Measurements from ENCODE around the gene TMEM184A.

Gene TMEM184A

GRCh38 chr7:1542841-1543747 is 12.9 kb downstream of the TMEM184A start:
- H3K4me2 ChIP-seq (ENCODE audit: low read length): no peak overlapping the region
- no peaks in the 10 kb centered on the region for H3K9me3 ChIP-seq (ENCODE audit: insufficient read depth, low read length)
- no peaks in the 10 kb centered on the region for H3K36me3 ChIP-seq (replicated peaks; ENCODE audit: low read depth, low read length)
- no peak for TF ChIP-seq CTCF (IDR thresholded peaks at IDR 0.05; ENCODE audit: low read depth, low read length)
- TF ChIP-seq EZH2phosphoT487 (IDR thresholded peaks at IDR 0.05; ENCODE audit: low read depth): no peak
- H3K27ac ChIP-seq (ENCODE audit: low read length): no peak overlapping the region
- H2AFZ ChIP-seq (ENCODE audit: low read depth, low read length): no peak overlapping the region
- H3K4me1 ChIP-seq (ENCODE audit: low read length): no peaks in the 10 kb centered on the region
- peaks cover 3% of the 10 kb centered on the region for H4K20me1 ChIP-seq (ENCODE audit: insufficient read depth, low read length)
- peaks cover 11% of the 10 kb centered on the region for H3K79me2 ChIP-seq (ENCODE audit: low read length)
- H3K9ac ChIP-seq (ENCODE audit: low read length): no peak overlapping the region
- no peak overlapping the region for H3K4me3 ChIP-seq (ENCODE audit: low read length)
- no peaks in the 10 kb centered on the region for H3K27me3 ChIP-seq (ENCODE audit: low read depth, low read length)

DNA sequence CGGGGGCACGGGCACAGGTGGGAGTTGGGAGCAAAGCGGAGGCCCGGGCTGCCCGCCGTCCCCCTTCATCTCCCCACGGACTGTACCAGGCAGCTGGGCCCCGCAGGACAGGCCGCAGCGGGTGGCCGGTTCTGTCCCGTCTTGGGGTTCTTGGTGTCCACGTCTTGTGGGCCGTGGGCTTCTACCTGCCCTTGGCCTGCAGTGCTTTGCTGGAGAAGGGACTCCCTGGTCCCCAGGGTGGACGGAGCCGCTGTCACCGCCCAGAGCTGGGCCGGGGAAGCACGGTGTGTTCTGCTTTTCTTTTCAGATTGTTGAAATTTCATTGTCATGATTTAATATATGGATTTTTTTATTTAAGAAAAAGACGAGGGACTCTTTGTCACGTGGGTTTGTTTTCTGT is 13.7 kb downstream of the TMEM184A start:
- no peak overlapping the region for H3K9ac ChIP-seq (ENCODE audit: low read length)
- no peaks in the 10 kb centered on the region for H3K36me3 ChIP-seq (replicated peaks; ENCODE audit: low read depth, low read length)
- no peak overlapping the region for H3K4me3 ChIP-seq (ENCODE audit: low read length)
- no peak overlapping the region for H3K27ac ChIP-seq (ENCODE audit: low read length)
- H2AFZ ChIP-seq (ENCODE audit: low read depth, low read length): no peak overlapping the region
- no peaks in the 10 kb centered on the region for H3K4me1 ChIP-seq (ENCODE audit: low read length)
- no peak overlapping the region for H3K4me2 ChIP-seq (ENCODE audit: low read length)
- H4K20me1 ChIP-seq (ENCODE audit: insufficient read depth, low read length): peaks cover 11% of the 10 kb centered on the region
- no peaks in the 10 kb centered on the region for H3K9me3 ChIP-seq (ENCODE audit: insufficient read depth, low read length)
- TF ChIP-seq CTCF (IDR thresholded peaks at IDR 0.05; ENCODE audit: low read depth, low read length) (no peak), EZH2phosphoT487 (IDR thresholded peaks at IDR 0.05; ENCODE audit: low read depth) (no peak)
- no peaks in the 10 kb centered on the region for H3K27me3 ChIP-seq (ENCODE audit: low read depth, low read length)
- peaks cover 19% of the 10 kb centered on the region for H3K79me2 ChIP-seq (ENCODE audit: low read length)

DNA sequence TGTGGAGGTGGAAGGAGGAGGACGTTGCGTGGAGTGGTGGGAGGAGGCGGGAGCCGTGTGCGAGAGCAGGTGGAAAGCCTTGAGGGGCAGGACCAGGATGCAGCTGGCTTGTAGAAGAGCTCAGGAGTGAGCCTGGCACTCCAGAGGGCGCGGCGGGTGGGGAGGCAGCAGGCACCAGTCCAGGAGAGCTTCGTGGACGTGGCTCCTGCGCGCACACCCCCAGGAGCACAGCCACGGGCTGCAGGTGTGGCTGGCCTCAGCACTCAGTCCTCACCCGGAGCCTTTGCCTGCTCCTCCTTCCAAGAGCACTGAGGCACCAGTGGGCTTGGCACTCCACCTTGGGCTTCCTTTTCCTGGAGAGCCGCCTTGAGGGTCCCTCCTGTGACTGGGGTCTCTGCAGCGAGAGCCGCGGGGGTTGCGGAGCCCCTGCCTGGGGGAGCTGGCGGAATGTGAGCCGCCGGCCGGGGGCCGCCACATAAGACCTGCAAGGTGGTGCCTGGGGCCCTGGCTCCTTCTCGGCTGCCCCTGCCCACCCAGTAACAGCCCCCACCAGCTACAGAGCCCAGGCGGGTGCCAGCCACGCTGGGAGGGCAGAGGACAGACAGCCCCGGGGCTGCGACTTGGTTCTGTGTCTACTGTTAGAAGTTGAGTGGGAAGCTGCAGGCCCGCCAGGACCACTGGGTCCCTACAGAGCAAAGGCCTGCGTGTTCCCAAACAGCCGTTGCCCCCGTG is 14.4 kb downstream of the TMEM184A start:
- H3K27me3 ChIP-seq (ENCODE audit: low read depth, low read length): no peaks in the 10 kb centered on the region
- no peak overlapping the region for H3K27ac ChIP-seq (ENCODE audit: low read length)
- TF ChIP-seq CTCF (IDR thresholded peaks at IDR 0.05; ENCODE audit: low read depth, low read length): no peak
- no peak for TF ChIP-seq EZH2phosphoT487 (IDR thresholded peaks at IDR 0.05; ENCODE audit: low read depth)
- no peak overlapping the region for H3K9ac ChIP-seq (ENCODE audit: low read length)
- no peak overlapping the region for H3K4me3 ChIP-seq (ENCODE audit: low read length)
- H3K4me1 ChIP-seq (ENCODE audit: low read length): no peaks in the 10 kb centered on the region
- H3K36me3 ChIP-seq (replicated peaks; ENCODE audit: low read depth, low read length): no peaks in the 10 kb centered on the region
- H4K20me1 ChIP-seq (ENCODE audit: insufficient read depth, low read length): peaks cover 18% of the 10 kb centered on the region
- no peaks in the 10 kb centered on the region for H3K9me3 ChIP-seq (ENCODE audit: insufficient read depth, low read length)
- no peak overlapping the region for H2AFZ ChIP-seq (ENCODE audit: low read depth, low read length)
- peaks cover 26% of the 10 kb centered on the region for H3K79me2 ChIP-seq (ENCODE audit: low read length)
- no peak overlapping the region for H3K4me2 ChIP-seq (ENCODE audit: low read length)

DNA sequence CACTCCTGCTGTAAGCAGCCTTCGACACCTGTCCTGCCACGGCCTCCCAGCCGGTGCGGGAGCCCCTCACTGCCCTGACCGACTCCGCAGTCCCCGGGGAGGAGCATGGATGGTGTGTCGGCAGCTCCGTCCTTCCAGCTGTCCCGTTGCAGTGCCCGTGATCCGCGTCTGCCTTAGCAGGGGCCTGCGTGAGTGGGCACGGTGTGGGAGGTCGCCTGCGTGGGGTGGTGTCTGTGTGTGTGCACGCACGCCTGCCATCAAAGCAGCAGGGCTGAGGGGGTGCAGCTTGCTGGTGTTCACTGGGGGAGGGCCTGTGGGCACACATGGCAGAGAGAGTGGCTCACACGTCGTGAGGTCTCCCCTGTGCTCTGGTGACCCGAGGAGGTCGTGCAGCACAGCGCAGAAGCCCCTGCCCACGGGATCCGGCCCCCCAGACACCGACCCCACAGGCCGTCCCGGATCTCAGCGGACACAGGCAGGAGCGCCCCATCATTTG is 15.2 kb downstream of the TMEM184A start:
- Histone ChIP-seq H3K9me3 (ENCODE audit: insufficient read depth, low read length) (no peaks in the 10 kb centered on the region), H3K4me3 (ENCODE audit: low read length) (no peak overlapping the region), H3K4me1 (ENCODE audit: low read length) (no peaks in the 10 kb centered on the region), H3K27ac (ENCODE audit: low read length) (no peak overlapping the region), H3K4me2 (ENCODE audit: low read length) (no peak overlapping the region), H3K36me3 (replicated peaks; ENCODE audit: low read depth, low read length) (no peaks in the 10 kb centered on the region), H3K79me2 (ENCODE audit: low read length) (peaks cover 34% of the 10 kb centered on the region), H3K9ac (ENCODE audit: low read length) (no peak overlapping the region), H2AFZ (ENCODE audit: low read depth, low read length) (no peak overlapping the region), H3K27me3 (ENCODE audit: low read depth, low read length) (no peaks in the 10 kb centered on the region), H4K20me1 (ENCODE audit: insufficient read depth, low read length) (peaks cover 26% of the 10 kb centered on the region)
- TF ChIP-seq CTCF (IDR thresholded peaks at IDR 0.05; ENCODE audit: low read depth, low read length) (no peak), EZH2phosphoT487 (IDR thresholded peaks at IDR 0.05; ENCODE audit: low read depth) (no peak)
